ENCODE data around the gene NUMA1.

GRCh38 chr11:72081184-72081644 is 872 bp upstream of the NUMA1 start:
- TF ChIP-seq CTCF (conservative IDR thresholded peaks at IDR 0.05) (no peak), EZH2 (IDR thresholded peaks at IDR 0.05; ENCODE audit: low read depth) (no peak)

All from PC-9 (cell line).